ENCODE measurements around the gene ARHGAP4. TPM values are rescaled to one million over a fixed set of nuclear protein-coding genes. Genes with fewer than 3 reads are reported as not detected.

The ARHGAP4 gene
- total RNA-seq, 1 donor from 2014 or later = 16.4 TPM

DNA sequence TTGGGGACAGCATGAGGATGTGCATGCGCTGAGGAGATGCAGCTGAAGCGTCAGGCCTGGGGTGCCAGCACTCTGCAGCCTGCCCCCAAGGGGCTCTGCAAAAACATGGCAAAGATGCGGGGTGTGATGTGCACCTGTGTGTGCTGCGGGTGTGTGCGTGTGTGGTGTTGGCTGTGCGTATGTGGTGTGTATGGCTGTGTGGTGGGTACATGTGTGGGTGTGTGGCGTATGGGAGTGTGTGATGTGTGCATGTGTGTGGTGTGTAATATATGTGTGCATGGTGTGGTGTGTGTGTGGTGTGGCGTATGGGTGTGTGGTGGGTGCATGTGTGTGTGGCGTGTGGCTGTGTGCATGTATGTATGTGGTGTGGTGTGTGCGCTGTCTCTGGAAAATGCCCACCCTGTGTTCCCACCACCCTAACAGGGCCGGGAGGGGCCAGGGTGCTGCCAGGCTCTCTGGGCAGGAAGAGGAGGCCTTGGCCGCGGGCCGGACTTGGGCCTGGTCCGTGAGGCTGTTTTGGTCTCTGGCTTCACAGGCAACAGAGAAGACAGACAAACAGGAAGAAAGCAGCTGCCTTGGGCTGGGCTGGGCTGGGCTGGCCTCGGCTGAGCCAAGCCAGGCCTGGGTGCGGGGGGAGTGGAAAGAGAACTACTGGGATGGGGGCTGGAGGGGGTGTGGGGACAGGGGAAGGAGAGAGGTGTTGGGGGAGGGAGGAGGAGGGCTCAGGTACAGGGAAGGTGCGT is 22.7 kb downstream of the ARHGAP4 start:
- Mint-ChIP-seq H3K27ac (no peak overlapping the region), H3K4me3 (ENCODE audit: low read depth) (no peak overlapping the region), H3K36me3 (ENCODE audit: insufficient read depth) (peaks cover 2% of the 10 kb centered on the region), H3K27me3 (peaks cover 8% of the 10 kb centered on the region), H3K4me1 (ENCODE audit: low read depth) (no peaks in the 10 kb centered on the region), H3K9me3 (ENCODE audit: low read depth) (peaks cover 11% of the 10 kb centered on the region)
- TF ChIP-seq, protein P1, sequence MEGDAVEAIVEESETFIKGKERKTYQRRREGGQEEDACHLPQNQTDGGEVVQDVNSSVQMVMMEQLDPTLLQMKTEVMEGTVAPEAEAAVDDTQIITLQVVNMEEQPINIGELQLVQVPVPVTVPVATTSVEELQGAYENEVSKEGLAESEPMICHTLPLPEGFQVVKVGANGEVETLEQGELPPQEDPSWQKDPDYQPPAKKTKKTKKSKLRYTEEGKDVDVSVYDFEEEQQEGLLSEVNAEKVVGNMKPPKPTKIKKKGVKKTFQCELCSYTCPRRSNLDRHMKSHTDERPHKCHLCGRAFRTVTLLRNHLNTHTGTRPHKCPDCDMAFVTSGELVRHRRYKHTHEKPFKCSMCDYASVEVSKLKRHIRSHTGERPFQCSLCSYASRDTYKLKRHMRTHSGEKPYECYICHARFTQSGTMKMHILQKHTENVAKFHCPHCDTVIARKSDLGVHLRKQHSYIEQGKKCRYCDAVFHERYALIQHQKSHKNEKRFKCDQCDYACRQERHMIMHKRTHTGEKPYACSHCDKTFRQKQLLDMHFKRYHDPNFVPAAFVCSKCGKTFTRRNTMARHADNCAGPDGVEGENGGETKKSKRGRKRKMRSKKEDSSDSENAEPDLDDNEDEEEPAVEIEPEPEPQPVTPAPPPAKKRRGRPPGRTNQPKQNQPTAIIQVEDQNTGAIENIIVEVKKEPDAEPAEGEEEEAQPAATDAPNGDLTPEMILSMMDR (IDR thresholded peaks at IDR 0.05; ENCODE audit: unreplicated experiment) = no peak
- DNase-seq (ENCODE audit: low spot score, unreplicated experiment) = no peak

- Mint-ChIP-seq H3K36me3 (ENCODE audit: insufficient read depth) (peaks cover 2% of the 10 kb centered on the region), H3K27ac (no peak overlapping the region), H3K4me3 (ENCODE audit: low read depth) (no peak overlapping the region), H3K27me3 (peaks cover 8% of the 10 kb centered on the region), H3K9me3 (ENCODE audit: low read depth) (peaks cover 16% of the 10 kb centered on the region), H3K4me1 (ENCODE audit: low read depth) (no peaks in the 10 kb centered on the region)
- TF ChIP-seq, protein P1 (IDR thresholded peaks at IDR 0.05; ENCODE audit: unreplicated experiment) = no peak
- no peak for DNase-seq (ENCODE audit: low spot score, unreplicated experiment)
Observed at GRCh38 chrX:153902385-153902784, 23.7 kb downstream of the ARHGAP4 start.

DNA sequence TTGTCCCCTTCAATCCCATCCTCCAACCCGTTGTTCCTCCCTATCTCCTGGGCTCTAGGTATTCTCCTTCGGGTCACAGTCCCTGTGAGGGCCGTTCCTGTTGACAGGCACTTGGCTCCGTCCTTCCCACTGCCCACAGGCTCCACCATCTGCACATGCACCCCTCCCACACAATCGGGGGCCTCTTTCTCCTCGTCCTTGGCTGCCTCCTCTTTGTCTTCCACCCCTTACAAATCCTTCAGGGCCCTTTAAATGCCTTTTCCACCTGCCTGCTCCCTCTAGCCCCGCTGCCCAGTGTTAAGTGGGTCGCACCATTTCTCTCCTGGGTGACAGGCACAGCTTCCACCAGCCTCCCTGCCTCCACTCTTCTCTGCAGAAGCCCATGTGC is 24.3 kb downstream of the ARHGAP4 start:
- peaks cover 8% of the 10 kb centered on the region for H3K27me3 Mint-ChIP-seq
- no peak for DNase-seq (ENCODE audit: low spot score, unreplicated experiment)
- no peak overlapping the region for H3K4me3 Mint-ChIP-seq (ENCODE audit: low read depth)
- H3K27ac Mint-ChIP-seq = no peak overlapping the region
- TF ChIP-seq, protein P1 (IDR thresholded peaks at IDR 0.05; ENCODE audit: unreplicated experiment) = no peak
- peaks cover 2% of the 10 kb centered on the region for H3K36me3 Mint-ChIP-seq (ENCODE audit: insufficient read depth)
- no peaks in the 10 kb centered on the region for H3K4me1 Mint-ChIP-seq (ENCODE audit: low read depth)
- H3K9me3 Mint-ChIP-seq (ENCODE audit: low read depth) = peaks cover 16% of the 10 kb centered on the region

DNA sequence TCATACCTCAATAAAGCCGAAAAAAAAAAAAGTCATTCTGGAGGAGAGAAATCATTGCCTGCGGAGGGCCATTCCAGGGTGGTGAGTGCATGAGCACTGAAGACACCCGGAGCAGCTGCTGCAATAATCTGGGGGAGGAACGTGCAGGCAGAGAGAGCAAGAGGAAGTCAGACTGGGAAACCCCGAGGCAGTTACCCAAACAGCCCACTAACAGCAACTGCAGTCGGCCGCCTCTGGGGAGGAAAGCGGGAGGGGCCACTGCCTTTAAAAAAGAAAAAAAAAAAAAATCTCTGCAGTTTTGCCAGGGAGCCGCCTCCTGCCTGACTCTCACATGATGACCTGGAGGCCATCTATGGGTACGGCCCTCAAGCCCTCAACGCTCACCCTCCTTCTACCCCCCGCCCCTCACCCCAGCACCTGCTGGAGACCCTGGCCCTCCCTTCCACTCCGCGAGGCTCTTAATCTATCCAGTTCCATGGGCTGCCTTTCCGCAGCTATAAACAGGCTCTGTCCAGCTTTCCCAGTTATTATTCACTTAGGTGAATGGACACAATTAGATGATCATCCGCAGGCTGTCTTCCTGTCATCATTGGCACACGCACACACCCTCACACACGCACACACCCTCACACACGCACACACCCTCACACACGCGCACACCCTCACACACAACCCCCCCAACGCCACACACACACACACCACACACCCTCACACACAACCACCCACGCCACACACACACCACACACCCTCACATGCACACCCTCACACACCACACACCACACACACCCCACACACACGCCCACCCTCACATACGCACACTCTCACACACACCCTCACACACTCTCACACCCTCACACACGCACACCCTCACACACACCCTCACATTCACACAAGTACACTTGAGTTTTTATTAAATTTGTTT is 25.0 kb downstream of the ARHGAP4 start:
- Mint-ChIP-seq H3K27me3 (peaks cover 8% of the 10 kb centered on the region), H3K4me1 (ENCODE audit: low read depth) (no peaks in the 10 kb centered on the region), H3K4me3 (ENCODE audit: low read depth) (no peak overlapping the region), H3K9me3 (ENCODE audit: low read depth) (peaks cover 16% of the 10 kb centered on the region), H3K36me3 (ENCODE audit: insufficient read depth) (peaks cover 2% of the 10 kb centered on the region), H3K27ac (no peak overlapping the region)
- DNase-seq (ENCODE audit: low spot score, unreplicated experiment) = no peak
- TF ChIP-seq, protein P1 (IDR thresholded peaks at IDR 0.05; ENCODE audit: unreplicated experiment) = no peak

DNA sequence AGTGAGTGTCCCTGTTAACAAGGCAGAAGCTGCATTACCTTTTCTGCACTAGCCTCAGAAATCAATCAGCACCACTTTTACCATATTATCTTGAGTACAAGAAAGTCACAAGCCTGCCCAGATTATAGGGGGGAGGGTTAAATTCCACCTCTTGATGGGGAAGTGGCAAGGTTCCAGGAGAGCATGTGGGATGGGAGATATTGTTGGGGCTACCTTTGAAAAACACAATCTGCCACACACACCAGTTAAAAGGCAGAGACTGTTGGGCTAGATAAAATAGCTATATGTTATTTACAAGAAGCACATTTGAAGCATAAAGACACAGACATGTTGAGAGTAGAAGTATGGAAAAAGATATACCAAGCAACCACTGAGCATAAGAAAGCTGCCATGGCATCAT is 28.2 kb downstream of the ARHGAP4 start:
- peaks cover 16% of the 10 kb centered on the region for H3K9me3 Mint-ChIP-seq (ENCODE audit: low read depth)
- no peak for DNase-seq (ENCODE audit: low spot score, unreplicated experiment)
- H3K4me1 Mint-ChIP-seq (ENCODE audit: low read depth) = no peaks in the 10 kb centered on the region
- H3K4me3 Mint-ChIP-seq (ENCODE audit: low read depth) = no peak overlapping the region
- peaks cover 8% of the 10 kb centered on the region for H3K27me3 Mint-ChIP-seq
- TF ChIP-seq, protein P1 (IDR thresholded peaks at IDR 0.05; ENCODE audit: unreplicated experiment) = no peak
- no peak overlapping the region for H3K27ac Mint-ChIP-seq
- no peaks in the 10 kb centered on the region for H3K36me3 Mint-ChIP-seq (ENCODE audit: insufficient read depth)

All from progenitor cell of endocrine pancreas (in vitro differentiated cells).